ENCODE results near the gene AHCYL1.

AHCYL1 gene

GRCh38 chr1:110065841-110066240 is 81.3 kb downstream of the AHCYL1 start:
- DNase-seq: no peak

DNA sequence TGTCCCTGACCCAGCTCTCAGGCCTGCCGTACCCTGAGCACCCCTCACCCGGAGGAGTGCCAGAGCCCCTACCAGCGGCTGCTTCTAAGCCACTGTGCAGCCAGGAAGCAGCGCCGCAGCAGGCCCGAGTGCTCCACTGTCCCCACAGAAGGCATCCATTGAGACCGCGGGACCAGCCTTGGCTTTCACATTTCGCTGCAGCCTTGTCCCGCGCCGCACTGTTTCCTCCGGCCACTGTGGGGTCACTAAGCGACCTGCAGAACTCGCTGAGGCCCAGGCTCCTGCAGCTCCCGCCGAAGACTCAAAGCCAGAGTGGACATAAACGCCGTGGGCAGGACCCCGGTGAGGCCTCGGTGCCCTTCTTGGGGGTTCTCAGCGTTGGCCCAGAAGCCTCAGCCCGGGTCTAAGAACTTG is 82.9 kb downstream of the AHCYL1 start:
- DNase-seq: no peak

DNA sequence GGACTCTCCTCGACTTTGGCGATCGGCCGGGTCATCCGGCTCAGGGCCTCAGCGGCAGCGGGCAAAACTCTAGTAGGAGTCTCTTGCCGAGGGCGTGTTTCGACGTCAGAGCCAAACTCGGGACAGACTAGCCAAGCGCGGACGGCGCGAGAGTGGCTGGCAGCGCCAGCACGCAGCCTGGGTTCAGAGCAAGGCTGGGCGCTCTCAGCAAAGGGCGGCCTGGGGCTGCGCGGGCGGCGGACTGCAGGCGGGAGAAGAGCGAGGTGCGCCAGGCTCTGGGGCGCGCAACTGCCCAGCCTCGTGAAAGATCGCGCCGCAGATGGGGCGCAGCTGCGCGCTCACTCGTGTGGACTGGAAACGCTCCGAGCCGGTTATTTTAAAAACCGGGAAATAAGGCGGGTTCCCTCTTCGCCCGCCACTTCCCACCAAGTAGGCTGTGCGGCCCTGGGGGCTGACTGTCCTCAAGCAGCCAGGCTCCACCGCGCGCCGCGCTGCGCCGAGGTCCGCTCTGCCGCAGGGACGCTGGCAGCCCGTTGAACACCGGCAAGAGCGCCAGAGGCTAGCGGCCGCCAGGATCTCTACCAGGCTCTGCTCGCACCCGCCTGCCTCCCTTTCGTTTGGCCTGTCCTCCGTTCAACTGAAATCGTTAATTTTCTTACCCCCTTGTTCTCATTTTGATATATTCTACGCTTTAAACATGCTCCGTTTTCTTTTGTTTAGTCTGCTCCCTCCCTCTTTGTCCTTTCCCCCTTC is 83.5 kb downstream of the AHCYL1 start:
- DNase-seq: no peak

DNA sequence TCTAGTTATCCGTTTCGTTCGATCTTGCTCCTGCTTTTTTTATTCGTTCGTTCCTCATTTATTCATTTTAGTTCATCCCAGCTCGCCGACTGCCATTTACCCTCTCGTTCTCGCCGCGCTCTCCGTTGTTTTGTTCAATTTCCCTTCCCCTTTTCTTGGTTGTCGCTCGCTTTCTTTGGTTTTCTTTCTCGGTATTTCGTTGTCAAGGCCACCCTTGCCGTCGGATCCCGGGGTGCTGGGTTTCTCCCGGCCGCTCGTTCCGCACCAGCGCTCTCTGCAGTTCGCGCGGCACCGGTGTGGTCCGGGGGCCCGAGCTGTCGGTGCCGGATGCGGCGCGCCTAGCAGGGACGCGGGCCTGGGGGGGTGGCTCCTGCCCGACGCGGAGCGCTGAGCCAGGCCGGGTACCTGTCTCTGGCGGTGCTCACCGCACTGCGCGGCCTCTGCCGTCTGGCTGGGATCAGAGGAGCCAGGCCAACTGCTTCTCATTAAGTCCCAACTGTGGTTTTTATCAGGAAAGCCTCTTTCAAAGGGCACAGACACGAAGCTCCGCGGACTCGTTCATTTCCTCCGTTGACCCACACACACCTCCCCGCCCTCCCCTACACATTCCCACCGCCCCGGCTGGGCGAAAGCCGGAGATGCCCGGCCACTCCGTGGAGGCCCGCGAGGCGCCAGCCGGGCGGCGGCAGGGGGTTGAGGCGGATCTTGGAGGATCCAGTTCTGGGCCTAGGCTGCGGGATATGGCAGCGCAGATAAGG is 84.3 kb downstream of the AHCYL1 start:
- DNase-seq: no peak

GRCh38 chr1:110069404-110070281 is 85.1 kb downstream of the AHCYL1 start:
- DNase-seq: no peak

DNA sequence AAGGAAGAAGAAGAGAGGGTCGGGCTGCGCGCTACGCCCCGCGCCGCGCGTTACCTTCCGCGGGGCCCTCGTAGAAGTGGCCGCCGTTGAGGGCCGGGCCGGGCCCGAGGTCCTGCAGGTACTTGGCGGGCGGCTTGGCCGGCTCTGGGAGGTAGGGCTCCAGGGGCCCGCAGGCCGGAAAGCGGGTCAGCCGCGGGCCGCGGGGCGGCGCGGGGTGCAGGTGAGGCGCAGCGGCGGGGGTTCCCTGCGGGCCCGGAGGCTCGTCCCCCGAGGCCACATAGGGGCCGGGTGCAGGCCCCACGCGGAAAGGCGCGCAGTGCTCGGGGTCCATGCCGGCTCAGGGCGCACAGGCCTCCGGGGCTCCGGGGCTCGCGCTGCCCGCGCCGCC is 85.7 kb downstream of the AHCYL1 start:
- no peak for DNase-seq

- DNase-seq: no peak
These were observed 86.2 kb downstream of the AHCYL1 start, which contains the start of gene ALX3 for GRCh38 chr1:110070671-110071242. Gene ALX3 (minus strand): TSS chr1:110070672. CDS start chr1:110070612, 60 bp downstream.
